Activated naive CD4-positive, alpha-beta T cell treated with anti-CD3 and anti-CD28 coated beads, Interleukin-2, amount 10 ng/mL, durations not matched to agents 5 hours and 36 hours (primary cell): Measurements from ENCODE around the gene C1orf122. TPM values are rescaled to one million over a fixed set of nuclear protein-coding genes. Genes with fewer than 3 reads are reported as not detected.

Source experiments
- total RNA-seq, 2 experiments: library from RNA; stranded (reverse); gene quantifications; one replicate each; pipeline ENCODE4 v1.2.3, GENCODE V29; 2021

The C1orf122 gene
- 10 to 100 TPM; 16.7 to 19.3 TPM for total RNA-seq

DNA sequence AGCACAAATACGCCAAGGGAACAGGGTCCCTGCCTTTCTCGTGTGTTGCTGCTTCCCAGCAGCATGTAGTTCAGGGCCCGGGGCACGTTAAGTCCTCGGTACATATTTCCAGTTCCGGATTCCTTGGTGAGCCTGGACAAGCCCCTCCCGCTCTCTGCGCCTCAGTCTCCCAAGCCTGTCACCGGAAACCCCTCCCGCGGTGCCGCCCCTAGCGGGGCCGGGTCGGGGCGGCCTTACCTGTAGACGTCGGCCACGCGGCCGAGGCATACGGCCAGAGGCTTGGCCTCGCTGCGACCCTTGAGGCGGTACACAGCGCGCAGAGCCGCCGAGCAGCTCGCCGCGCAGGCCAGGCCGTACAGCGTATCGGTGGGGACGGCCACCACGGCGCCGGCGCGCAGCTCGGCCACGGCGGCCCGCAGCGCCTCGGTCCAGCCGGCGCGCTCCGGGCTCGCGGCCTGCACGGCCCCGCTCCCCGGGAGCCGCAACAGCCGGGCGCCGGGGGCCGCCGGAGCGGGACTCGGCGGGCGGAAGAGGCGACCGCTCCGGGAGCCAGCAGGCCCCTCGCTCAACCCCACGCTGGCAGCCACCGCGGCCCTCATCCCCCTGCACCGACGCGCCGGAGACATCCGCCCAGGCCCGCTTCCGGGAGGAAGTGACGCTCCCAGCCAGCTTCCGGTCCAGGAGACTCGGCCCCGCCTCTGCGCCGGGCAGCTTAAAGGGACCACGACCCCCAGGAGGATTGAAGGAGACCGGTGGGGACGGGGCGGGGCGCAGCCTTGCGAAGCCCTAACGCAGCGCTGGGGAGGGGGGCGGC is at the start of gene C1orf122, which contains the start of gene YRDC:
C1orf122 (plus strand) TSS at position 236 of the 814 bp plus-strand sequence. CDS start 615 bp downstream, outside the sequence.
YRDC (minus strand) TSS at position 654 of the 814 bp plus-strand sequence; CDS start at position 626, 28 bp downstream.

DNA sequence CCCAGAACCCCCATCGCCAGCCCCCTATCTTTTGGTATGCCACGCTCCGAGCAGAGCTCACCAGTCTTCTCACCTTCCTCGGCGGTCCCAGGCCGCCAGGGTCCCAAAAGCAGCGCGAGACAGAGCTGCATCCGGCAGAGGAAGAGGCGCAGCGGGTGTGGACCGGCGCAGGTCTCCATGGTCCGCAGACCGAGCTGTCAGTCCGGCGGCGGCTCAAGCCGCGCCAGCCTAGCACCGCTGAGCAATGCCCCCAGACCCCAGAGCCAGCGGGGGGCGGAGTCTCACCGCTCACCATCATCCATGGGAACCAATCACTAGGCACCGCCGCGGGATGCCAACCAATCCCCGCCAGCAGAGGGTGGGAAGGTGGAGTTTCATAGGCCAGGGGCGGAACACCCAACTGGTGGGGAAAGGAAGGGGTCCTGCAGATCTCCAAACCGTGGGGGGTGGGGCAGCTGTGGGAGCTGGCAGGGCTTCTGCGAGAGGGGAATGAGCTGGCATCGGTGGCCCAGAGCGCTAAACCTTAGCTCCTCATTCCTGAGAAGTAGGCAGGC is 42.6 kb upstream of the C1orf122 start, which contains the start of gene EPHA10:
EPHA10 (minus strand) TSS at position 233 of the 554 bp plus-strand sequence; CDS start at position 179, 54 bp downstream.

DNA sequence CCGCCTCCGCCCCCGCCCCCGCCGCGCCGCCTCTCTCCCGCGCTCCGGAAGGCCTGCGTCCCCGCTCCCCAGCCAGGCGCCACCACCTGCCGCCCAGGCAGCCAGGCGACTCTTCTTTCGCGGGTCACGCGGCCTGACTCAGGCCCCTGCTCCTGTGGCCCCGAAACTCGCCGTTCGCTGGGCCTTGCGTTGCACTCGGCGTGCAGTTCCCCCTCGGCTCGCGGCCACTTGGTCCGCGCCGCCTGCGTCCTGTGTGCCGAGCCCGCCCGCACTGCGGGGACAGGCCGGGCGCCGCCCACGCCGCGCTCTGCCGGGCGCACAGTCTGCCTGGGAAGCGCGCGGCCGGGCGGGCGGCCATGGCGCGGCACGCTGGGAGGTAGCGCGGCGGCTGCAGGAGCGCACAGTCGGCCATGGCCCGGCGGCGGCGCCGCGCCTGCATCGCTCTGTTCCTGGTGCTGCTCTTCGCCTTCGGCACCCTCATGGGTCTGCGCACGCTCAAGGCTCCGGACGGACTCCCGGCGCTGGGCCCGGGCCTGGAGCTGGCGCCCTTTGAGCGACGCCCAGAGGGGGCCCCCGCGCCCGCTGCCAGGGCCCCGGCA is 13.7 kb upstream of the C1orf122 start, which contains the start of gene MANEAL:
MANEAL (plus strand) TSS at position 75 of the 599 bp plus-strand sequence; CDS start at position 411, 336 bp downstream.

Other genes starting within 250 kb of the C1orf122 start
- 10 to 100 TPM; 49.1 to 49.4 TPM for gene GNL2, start 211.9 kb upstream of the C1orf122 start, total RNA-seq
- not detected for gene RSPO1, start 172.9 kb upstream of the C1orf122 start, total RNA-seq
- gene CDCA8, start 115.3 kb upstream of the C1orf122 start, total RNA-seq = 10 to 100 TPM; 54.0 to 54.7 TPM
- under 1 TPM in 1 of 2 experiments, not detected in 1; 0.10 TPM for gene EPHA10, start 42.7 kb upstream of the C1orf122 start, total RNA-seq
- gene MANEAL, start 13.9 kb upstream of the C1orf122 start, total RNA-seq = under 1 TPM; 0.91 to 0.99 TPM
- gene YRDC, start 418 bp downstream of the C1orf122 start, total RNA-seq = 10 to 100 TPM; 11.4 to 11.7 TPM
- gene MTF1, start 51.8 kb downstream of the C1orf122 start, total RNA-seq = 10 to 100 TPM; 19.7 to 20.5 TPM
- gene INPP5B, start 139.3 kb downstream of the C1orf122 start, total RNA-seq = 10 to 100 TPM; 31.0 to 32.5 TPM
- gene SF3A3, start 182.2 kb downstream of the C1orf122 start, total RNA-seq = 10 to 100 TPM; 66.4 to 67.9 TPM
- gene FHL3, start 197.7 kb downstream of the C1orf122 start, total RNA-seq = 1 to 10 TPM; 5.8 to 6.7 TPM
- gene UTP11, start 204.9 kb downstream of the C1orf122 start, total RNA-seq = 10 to 100 TPM; 24.1 to 29.6 TPM
- not detected for gene POU3F1, start 239.0 kb downstream of the C1orf122 start, total RNA-seq